ENCODE results near the gene RASSF8.

RASSF8 gene

DNA sequence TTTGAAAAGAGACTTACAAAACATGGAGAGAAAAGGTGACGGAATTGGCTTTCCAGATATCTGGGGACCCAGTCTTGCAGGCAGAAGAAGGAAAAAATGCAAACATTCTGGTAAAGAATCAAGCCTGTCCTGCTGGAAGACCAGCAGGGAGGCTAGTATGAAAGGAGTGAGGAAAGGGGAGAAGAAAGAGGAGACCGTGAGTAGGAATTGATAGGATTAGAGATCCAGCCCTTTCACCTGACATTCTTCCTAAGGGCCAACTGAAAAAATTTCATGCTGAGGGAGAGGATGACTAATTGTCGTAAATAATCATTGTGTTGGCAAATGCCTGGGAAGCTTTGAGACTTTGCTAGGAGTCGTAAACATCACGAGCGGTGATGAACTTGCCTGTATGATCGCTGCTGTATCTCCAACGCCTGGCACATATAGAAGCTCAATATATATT lies 154.2 kb downstream of the RASSF8 start:
- DNase-seq = no peak

DNA sequence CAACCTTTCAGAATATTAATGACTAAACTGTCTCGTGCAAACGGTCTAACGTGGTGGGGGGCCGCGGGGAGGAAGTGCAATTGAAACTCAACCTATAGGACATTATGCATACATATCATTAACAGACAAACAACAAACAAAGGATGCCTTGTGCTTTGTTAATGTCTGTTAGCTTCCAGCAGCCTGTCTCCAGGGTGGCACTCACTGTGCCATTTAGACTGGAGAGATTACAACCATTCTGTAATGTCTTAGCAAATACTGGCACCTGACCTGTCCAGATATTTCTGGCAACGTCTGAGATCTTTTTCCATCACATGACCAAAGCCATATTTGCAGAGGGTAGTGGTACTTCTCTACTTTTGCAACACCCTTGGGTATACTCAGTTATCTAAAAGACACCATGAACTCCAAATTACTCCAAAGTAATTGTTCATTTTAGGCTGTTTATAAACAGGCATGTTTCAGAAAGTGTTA lies 154.7 kb downstream of the RASSF8 start:
- DNase-seq = no peak

DNA sequence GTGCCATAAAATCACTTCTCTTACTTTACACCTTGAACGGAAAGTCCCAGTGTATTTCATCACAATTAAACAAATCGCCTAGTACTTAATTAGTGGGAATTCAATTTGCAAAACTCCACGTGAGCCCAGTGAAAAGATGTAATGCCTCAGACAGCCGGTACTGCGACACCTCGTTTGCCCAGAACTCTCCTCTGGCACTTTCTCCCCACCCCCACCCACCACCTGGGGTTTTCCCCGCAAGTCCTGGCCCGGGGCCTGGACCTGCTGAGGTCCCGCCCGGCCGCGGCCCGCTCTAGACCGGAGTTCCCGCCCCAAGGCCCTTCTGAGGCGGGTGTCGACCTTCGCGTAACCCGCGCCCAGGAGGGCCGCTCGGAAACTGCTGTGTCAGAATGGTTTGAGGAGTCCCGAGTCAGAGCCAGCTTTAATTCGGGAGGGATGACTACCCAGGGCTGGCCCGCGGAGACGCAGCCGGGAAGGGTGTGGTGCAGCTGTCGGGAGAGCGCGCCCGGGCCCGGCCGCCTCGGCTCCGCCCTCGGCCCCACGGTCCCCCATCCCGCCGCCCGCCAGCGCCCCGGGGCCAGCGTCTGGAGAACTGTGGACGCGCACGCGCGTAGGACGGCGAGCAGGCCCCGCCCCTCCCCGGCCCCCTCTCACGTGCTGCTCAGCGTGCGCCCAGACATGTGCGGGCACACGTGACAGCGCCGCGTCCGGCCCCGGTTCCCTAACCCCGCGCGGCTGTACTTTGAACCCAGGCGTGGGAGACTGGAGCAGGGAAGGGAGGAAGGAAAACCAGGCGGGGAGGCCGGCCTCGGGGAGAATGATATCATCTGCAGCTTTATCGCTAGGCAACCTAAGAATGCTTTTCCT lies 155.6 kb downstream of the RASSF8 start:
- DNase-seq = peak; percentile 88

GRCh38 chr12:26114720-26115401 lies 156.4 kb downstream of the RASSF8 start:
- DNase-seq = no peak

GRCh38 chr12:26116829-26117715 lies 158.6 kb downstream of the RASSF8 start:
- DNase-seq = no peak

- DNase-seq = no peak
Measured at GRCh38 chr12:26118308-26118707, 159.8 kb downstream of the RASSF8 start.

- DNase-seq = peak; percentile 73
Measured at GRCh38 chr12:26119391-26119989, 161.0 kb downstream of the RASSF8 start.

DNA sequence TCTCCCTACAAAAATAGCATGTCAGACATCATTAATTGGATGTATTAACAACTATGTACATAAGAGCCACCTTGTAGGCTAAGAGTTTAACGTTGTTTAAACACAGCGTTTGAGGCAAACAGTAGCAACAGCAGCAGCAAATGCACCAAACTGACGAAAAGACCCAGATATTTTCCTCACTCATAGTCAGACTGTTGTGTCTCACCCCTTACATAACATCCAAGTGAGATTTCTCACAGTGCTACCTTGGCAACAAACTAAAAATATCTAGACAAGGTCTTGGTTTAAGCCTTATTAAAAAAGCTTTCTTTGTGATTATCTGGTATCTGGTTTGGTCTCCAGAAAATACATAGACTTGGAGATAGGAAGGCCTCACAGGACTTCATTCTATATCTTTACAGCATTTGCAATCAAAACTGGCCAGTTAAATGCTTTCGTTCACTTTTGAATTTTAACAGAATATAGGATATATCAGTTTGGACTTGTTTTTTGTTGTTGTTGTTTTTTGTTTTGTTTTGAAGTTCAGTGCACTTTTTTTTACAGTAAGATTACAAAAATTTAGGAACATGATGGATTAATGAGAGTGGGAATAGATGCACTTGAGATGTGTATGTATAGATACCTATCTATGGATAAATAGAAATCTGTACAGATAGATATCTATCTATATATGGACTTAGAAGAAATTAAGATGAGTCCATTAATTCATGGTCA lies 162.2 kb downstream of the RASSF8 start:
- DNase-seq = no peak

DNA sequence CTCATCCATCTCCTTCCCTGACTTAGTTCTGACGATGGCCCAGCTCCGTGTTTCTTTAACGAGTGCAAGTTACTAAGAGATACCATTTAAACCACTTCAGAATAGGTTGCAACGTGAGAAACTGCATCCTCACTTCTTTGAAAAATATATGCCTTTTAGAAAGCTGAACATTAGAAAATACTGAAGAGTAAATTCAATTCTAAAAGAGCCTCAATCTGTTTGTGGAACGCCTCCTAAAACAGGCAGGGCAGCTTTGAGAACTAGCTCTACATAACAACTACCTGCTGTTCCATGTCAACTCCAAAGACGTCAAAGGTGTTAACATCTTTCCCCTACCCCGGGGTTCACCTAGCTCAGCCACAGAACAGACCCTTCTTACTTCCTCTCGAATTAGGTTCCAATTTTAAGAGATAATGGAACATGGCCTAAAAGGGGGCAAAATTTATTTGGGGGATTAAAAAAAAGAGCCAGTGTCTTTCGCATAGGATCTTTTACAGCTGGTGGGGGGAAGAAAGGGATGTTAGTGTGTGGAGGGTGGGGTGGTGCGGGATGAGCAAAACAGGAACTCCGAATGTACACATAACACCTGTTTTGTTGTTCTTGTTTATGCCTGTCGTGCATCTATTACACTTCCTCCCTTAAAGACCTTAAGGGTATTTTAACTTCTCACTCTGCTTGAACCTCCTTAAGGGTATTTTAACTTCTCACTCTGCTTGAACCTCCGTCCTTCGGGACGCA lies 163.0 kb downstream of the RASSF8 start:
- DNase-seq = no peak

GRCh38 chr12:26122061-26122680 lies 163.7 kb downstream of the RASSF8 start:
- DNase-seq = peak; percentile 35

DNA sequence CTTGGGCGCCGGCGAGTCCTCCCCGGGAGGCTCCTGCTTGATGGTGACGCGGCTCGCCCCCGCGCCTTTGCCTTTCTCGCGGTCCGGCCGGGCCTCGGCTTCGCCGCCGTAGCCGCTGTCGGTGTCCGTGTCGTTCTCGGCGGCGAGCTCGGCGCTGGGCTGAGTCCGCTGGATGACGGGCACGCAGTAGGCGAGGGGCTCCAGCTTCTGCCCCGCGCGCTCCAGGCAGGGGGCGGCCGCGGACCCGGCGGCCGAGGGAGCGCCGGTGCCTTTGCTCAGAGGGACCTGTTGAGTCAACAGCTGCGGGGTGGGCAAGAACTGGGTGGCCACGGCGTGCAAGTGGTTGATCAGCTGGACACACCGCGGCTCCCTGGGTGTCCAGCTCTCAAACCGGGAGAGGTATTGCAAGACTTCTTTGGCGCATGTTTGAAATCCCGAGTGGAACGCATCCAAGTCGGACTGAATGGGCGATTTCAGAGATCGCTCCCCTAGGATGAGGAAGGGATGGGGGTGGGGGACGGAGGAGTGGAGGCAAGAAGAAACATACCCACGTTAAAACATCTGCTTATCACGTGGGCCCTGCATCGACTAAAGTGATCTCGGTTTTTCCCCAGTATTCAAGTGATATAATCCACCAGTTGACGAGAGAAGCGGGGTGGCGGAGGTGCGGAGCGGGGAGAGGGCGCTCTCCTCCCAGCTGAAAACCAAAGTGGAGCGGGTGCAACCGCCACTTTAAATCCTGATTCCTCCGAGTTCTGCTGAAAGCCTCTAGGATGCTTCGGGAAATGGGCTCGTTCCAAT lies 164.4 kb downstream of the RASSF8 start:
- peak; percentile 84 for DNase-seq

GRCh38 chr12:26123482-26123980 lies 165.0 kb downstream of the RASSF8 start:
- DNase-seq = no peak

GRCh38 chr12:26124446-26125399 lies 166.2 kb downstream of the RASSF8 start, which contains the start of gene BHLHE41:
BHLHE41 (minus strand) TSS chr12:26125037; CDS start chr12:26124779, 258 bp downstream.
- DNase-seq = peak; percentile 56

GRCh38 chr12:26125400-26126339 lies 167.2 kb downstream of the RASSF8 start:
- peak; percentile 72 for DNase-seq

- DNase-seq = peak; percentile 84
Measured at GRCh38 chr12:26126340-26127284, 168.1 kb downstream of the RASSF8 start.

Measured in fibroblast of skin of abdomen (primary cell).